Endothelial cell of umbilical vein (primary cell): ENCODE data around the gene NR2F2.

Source experiments
- CTCF ChIP-seq, 2 donors: IDR thresholded peaks; 1 replicate in 1 of 2; 2 replicates in 1 of 2; pipeline ENCODE4 v1.5.1; 2011; ENCODE audit warnings: low read length in 2 of 2, mild to moderate bottlenecking in 2 of 2, moderate library complexity in 2 of 2, control low read depth in 1 of 2, inconsistent platforms in 1 of 2, low read depth in 1 of 2; ENCODE audit not compliant: insufficient read depth in 1 of 2; ENCODE audit errors: extremely low read depth in 1 of 2
- EZH2 ChIP-seq: IDR thresholded peaks from 2 replicates; pipeline ENCODE4 v1.6.1; 2012; ENCODE audit warnings: borderline replicate concordance, low read depth, mild to moderate bottlenecking, moderate library complexity, low read length, inconsistent platforms; ENCODE audit not compliant: severe bottlenecking
- FOS ChIP-seq: IDR thresholded peaks from 2 replicates; pipeline ENCODE4 v1.6.1; 2011; ENCODE audit warnings: mild to moderate bottlenecking, low read length, moderate library complexity, borderline replicate concordance; ENCODE audit not compliant: insufficient read depth
- GATA2 ChIP-seq: IDR thresholded peaks from 2 replicates; pipeline ENCODE4 v1.7.0; 2011; ENCODE audit warnings: low read depth, mild to moderate bottlenecking, moderate library complexity, mixed read lengths, low read length; ENCODE audit not compliant: insufficient read length, insufficient read depth
- JUN ChIP-seq: IDR thresholded peaks from 2 replicates; pipeline ENCODE4 v1.6.1; 2011; ENCODE audit warnings: borderline replicate concordance, low read depth; ENCODE audit not compliant: insufficient read length, insufficient read depth
- MYC ChIP-seq: IDR thresholded peaks from one replicate; pipeline ENCODE4 v1.6.1; 2011; ENCODE audit warnings: mild to moderate bottlenecking, low read depth, low read length
- POLR2A ChIP-seq: IDR thresholded peaks from 2 replicates; pipeline ENCODE4 v1.6.1; 2012; ENCODE audit warnings: low read depth, mild to moderate bottlenecking, control low read depth, low read length
- TF ChIP-seq, protein P1 (sequence below): IDR thresholded peaks from 2 replicates; pipeline ENCODE4 v1.6.1; 2011; ENCODE audit not compliant: insufficient read depth, insufficient read length

GRCh38 chr15:96337365-96338023 is 7.0 kb downstream of the NR2F2 start:
- TF ChIP-seq CTCF (IDR thresholded peaks at IDR 0.05; ENCODE audit: extremely low read depth in 1 of 2, insufficient read depth in 1 of 2, low read depth in 1 of 2, low read length in 2 of 2) (no peak), POLR2A (no peak), EZH2 (no peak), MYC (no peak), JUN (no peak), FOS (no peak), GATA2 (no peak)
- TF ChIP-seq, protein P1, sequence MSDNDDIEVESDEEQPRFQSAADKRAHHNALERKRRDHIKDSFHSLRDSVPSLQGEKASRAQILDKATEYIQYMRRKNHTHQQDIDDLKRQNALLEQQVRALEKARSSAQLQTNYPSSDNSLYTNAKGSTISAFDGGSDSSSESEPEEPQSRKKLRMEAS: no peak
